GM21390 (cell line): ENCODE data around the gene CD79B.

Experiments used
- ATAC-seq: cut with Tn5 transposase; IDR thresholded peaks from one replicate; pipeline ENCODE4 v1.9.1; 2021; ENCODE audit not compliant: unreplicated experiment

CD79B gene

GRCh38 chr17:63931981-63932561 is at the start of gene CD79B:
Gene CD79B (minus strand): TSS chr17:63932331. CDS start chr17:63932261, 70 bp downstream.
- ATAC-seq = peak; percentile 74

GRCh38 chr17:63978272-63979200 is 46.4 kb upstream of the CD79B start:
- no peak for ATAC-seq

- no peak for ATAC-seq
Measured at GRCh38 chr17:63976702-63977101, 44.6 kb upstream of the CD79B start.

- ATAC-seq = no peak
Measured at GRCh38 chr17:63975541-63976092, 43.5 kb upstream of the CD79B start.

- ATAC-seq = no peak
Measured at GRCh38 chr17:63974594-63975192, 42.6 kb upstream of the CD79B start.

- ATAC-seq = no peak
Measured at GRCh38 chr17:63973930-63974593, 41.9 kb upstream of the CD79B start.

GRCh38 chr17:63973247-63973646 is 41.1 kb upstream of the CD79B start:
- no peak for ATAC-seq

- ATAC-seq = no peak
Measured at GRCh38 chr17:63972796-63973195, 40.7 kb upstream of the CD79B start, which contains the start of gene SCN4A. Gene SCN4A (minus strand): TSS chr17:63972918. CDS start chr17:63972841, 77 bp downstream.

GRCh38 chr17:63969278-63969677 is 37.1 kb upstream of the CD79B start:
- ATAC-seq = no peak

- no peak for ATAC-seq
Measured at GRCh38 chr17:63967953-63968352, 35.8 kb upstream of the CD79B start.

GRCh38 chr17:63966646-63967264 is 34.6 kb upstream of the CD79B start:
- ATAC-seq = no peak

- ATAC-seq = no peak
Measured at GRCh38 chr17:63963123-63963522, 31.0 kb upstream of the CD79B start.

GRCh38 chr17:63962298-63962744 is 30.2 kb upstream of the CD79B start:
- no peak for ATAC-seq

- no peak for ATAC-seq
Measured at GRCh38 chr17:63961355-63962212, 29.5 kb upstream of the CD79B start.

GRCh38 chr17:63960430-63960829 is 28.3 kb upstream of the CD79B start:
- no peak for ATAC-seq

- ATAC-seq = no peak
Measured at GRCh38 chr17:63960006-63960405, 27.9 kb upstream of the CD79B start.

- no peak for ATAC-seq
Measured at GRCh38 chr17:63956296-63956920, 24.3 kb upstream of the CD79B start.

GRCh38 chr17:63955791-63956190 is 23.7 kb upstream of the CD79B start:
- ATAC-seq = no peak

- ATAC-seq = no peak
Measured at GRCh38 chr17:63955232-63955631, 23.1 kb upstream of the CD79B start.
